Cardiac muscle cell (in vitro differentiated cells and primary cell): Measurements from ENCODE around the gene CNIH3. TPM values are rescaled to one million over a fixed set of nuclear protein-coding genes. Genes with fewer than 3 reads are reported as not detected.
A peak's percentile ranks its signal among the peaks of the same experiment; 100 is the strongest.

Experiments
- DNase-seq, 2 donors: peaks; one replicate each; pipeline versions ENCODE4 v3.0.0 to v3.0.0-alpha.2; 2010 to 2017; ENCODE audit warnings: low read depth in 1 of 2, low spot score in 1 of 2
- H3K27ac ChIP-seq: fragments of 200-600 bp; sonication (generic); 2 replicates; pipeline ENCODE4 v1.5.1; 2016
- H3K27me3 ChIP-seq: fragments of 200-600 bp; sonication (generic); 2 replicates; pipeline ENCODE4 v1.6.0; 2016; ENCODE audit warnings: control low read depth
- H3K36me3 ChIP-seq: fragments of 200-600 bp; sonication (generic); 2 replicates; pipeline ENCODE4 v1.5.1; 2016; ENCODE audit warnings: control low read depth
- H3K4me1 ChIP-seq: fragments of 200-600 bp; sonication (generic); 2 replicates; pipeline ENCODE4 v1.8.1; 2017; ENCODE audit warnings: low read depth, mild to moderate bottlenecking, mixed run types
- H3K4me3 ChIP-seq: fragments of 200-600 bp; sonication (generic); 2 replicates; pipeline ENCODE4 v1.5.1; 2016; ENCODE audit warnings: mild to moderate bottlenecking
- H3K9me3 ChIP-seq: fragments of 200-600 bp; sonication (generic); 2 replicates; pipeline ENCODE4 v1.5.1; 2017; ENCODE audit warnings: low read depth, mild to moderate bottlenecking, control low read depth
- CTCF ChIP-seq: IDR thresholded peaks from 2 replicates; pipeline ENCODE4 v1.5.1; 2012; ENCODE audit warnings: low read depth, mild to moderate bottlenecking, low read length
- polyA plus RNA-seq: library from polyadenylated mRNA; unstranded; fragments of >200 nt; fragmentation: Nextera tagmentation; extraction: Ambion mirVana; gene quantifications from 2 replicates; pipeline ENCODE4 v1.2.1, GENCODE V29; 2016
- total RNA-seq: library from RNA; depleted of rRNA; stranded (reverse); fragments of >200 nt; gene quantifications from 2 replicates; pipeline ENCODE4 v1.2.3, GENCODE V29; 2016

CNIH3 gene
- total and polyA plus RNA-seq, 2 experiments from 2014 or later, result 3.2 to 4.2 TPM

DNA sequence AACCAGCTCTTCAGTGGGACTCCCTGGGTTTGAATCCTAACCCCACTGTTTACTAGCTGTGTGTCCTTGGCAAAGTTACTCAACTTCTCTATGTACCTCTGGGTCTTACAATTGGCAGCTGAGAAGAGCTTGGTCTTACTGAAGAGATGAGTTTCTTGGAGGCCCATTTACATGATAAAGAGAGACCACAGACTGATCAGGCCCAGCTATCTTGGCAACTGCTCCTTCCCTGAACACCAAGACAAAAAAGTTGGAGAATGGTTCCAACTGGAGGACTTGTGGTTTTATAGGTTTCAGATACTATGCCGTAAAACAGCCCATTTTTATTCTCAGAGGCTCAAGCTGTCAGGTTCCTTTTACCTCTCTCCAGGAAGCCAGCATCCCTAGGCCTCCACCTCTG, 24.8 kb upstream of the CNIH3 start:
- Histone ChIP-seq H3K27me3 (no peaks in the 10 kb centered on the region), H3K36me3 (no peaks in the 10 kb centered on the region), H3K4me3 (no peak overlapping the region), H3K9me3 (no peaks in the 10 kb centered on the region), H3K4me1 (no peaks in the 10 kb centered on the region), H3K27ac (no peak overlapping the region)
- no peak for TF ChIP-seq CTCF
- peak in 1 of 2 donors; percentile 9 for DNase-seq

DNA sequence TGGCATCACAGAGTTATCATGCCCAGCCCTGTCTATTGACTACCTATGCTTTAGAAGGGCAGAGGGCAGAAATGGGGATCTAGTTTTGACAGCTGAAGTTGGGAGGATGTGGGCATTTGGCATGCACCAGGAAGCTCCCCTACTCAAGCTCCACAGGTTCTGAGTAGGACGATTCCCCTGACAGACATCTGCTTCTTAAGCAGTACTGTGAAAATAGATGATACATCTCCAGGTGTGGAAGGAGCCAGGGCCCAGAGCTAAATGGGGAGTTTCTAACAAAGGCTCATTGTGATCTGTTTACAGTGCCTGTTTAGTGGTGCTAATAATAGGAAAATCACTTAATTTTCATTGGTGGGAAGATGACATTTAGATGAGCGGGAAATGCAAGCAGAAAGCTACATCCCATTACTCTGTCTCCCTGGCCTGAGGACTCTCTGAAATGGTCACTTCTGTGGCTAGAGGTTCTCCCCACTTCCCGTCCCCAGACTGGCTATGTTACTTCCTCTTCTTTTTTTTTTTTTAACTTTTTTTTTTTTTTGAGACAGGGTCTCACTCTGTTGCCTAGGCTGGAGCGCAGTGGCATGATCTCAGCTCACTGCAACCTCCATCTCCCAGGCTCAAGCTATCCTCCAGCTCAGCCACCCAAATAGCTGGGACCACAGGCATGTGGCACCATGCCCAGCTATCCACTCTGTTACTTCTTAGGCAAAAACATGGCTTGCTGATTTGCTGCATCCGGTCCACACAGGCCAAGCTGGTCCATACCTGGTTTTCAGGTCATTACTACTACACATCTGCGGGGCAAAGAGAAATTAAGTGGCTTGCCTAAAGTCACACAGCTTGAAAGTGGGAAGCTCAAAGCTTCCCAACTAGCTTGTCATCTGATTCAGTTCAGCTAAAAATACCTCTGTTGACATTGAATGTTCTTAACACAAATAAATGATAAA, 23.2 kb upstream of the CNIH3 start:
- no peak for TF ChIP-seq CTCF
- Histone ChIP-seq H3K4me1 (no peaks in the 10 kb centered on the region), H3K27ac (no peak overlapping the region), H3K36me3 (no peaks in the 10 kb centered on the region), H3K4me3 (no peak overlapping the region), H3K9me3 (no peaks in the 10 kb centered on the region), H3K27me3 (no peaks in the 10 kb centered on the region)
- DNase-seq, result peak in 1 of 2 donors; percentile 92

- Histone ChIP-seq H3K27ac (no peak overlapping the region), H3K9me3 (no peaks in the 10 kb centered on the region), H3K36me3 (no peaks in the 10 kb centered on the region), H3K27me3 (no peaks in the 10 kb centered on the region), H3K4me1 (no peaks in the 10 kb centered on the region), H3K4me3 (no peak overlapping the region)
- no peak for DNase-seq
- TF ChIP-seq CTCF, result no peak
Measured at GRCh38 chr1:224594360-224594759, 21.8 kb upstream of the CNIH3 start.

DNA sequence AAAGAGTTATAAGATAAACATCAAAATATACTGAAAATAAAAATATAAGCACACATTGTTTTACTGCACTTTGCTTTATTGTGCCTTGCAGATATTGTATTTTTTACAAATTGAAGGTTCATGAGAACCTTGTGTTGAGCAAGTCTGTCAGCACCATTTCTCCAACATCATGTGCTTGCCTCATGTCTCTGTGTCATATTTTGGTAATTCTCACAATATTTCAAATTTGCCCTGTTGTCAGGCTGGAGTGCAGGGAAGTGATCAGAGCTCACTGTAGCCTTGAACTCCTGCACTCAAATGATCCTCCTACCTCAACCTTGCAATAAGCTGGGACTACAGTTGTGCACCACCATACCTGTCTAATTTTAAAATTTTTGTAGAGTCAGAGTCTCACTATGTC, 21.3 kb upstream of the CNIH3 start:
- no peak for DNase-seq
- Histone ChIP-seq H3K36me3 (no peaks in the 10 kb centered on the region), H3K9me3 (no peaks in the 10 kb centered on the region), H3K4me3 (no peak overlapping the region), H3K4me1 (no peaks in the 10 kb centered on the region), H3K27me3 (no peaks in the 10 kb centered on the region), H3K27ac (no peak overlapping the region)
- no peak for TF ChIP-seq CTCF

DNA sequence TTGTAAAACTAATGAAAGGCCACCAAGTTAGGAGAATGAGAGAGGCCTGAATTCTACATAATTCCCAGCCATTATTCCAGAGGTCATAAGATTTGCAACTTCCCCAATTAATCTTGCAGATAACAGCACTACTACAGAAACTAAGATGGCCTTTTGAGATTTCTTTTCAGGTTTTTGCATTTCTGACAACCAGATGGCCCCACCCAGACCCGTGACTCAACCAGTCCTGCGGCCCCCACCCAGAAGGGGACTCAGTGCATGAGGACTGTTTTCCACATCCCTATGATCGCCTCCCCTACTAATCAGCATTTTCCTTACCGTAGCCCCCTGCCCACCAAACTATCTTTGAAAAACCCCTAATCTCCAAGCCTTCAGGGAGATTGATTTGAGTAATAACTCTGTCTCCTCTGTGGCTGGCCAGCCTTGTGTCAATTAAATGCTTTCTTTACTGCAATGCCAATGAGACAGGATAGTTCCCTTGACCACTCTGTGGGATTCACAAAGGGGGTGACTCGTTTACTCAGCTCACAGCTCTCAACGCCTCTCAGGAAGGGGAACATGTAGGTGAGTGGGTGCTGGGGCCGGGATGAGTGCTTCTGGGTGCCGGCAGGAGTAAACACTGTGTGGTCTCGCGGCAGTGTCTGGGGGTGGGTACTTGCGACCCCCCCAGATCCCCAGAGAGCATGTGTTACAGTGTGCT, 10.5 kb upstream of the CNIH3 start:
- no peak for DNase-seq
- Histone ChIP-seq H3K4me3 (no peak overlapping the region), H3K36me3 (no peaks in the 10 kb centered on the region), H3K27me3 (no peaks in the 10 kb centered on the region), H3K4me1 (no peaks in the 10 kb centered on the region), H3K27ac (no peak overlapping the region), H3K9me3 (no peaks in the 10 kb centered on the region)
- TF ChIP-seq CTCF, result no peak
